ENCODE measurements around the gene RHOF.
"Not testable (repeated sequence)": the region's sequence is repeated elsewhere in the genome, so short reads cannot be mapped to it uniquely, and the experiment has no call there.

The RHOF gene

GRCh38 chr12:121773011-121773777 is 20.3 kb downstream of the RHOF start:
- DNase-seq, result no peak

- DNase-seq, result no peak
These were observed 22.5 kb downstream of the RHOF start for GRCh38 chr12:121770813-121771625.

DNA sequence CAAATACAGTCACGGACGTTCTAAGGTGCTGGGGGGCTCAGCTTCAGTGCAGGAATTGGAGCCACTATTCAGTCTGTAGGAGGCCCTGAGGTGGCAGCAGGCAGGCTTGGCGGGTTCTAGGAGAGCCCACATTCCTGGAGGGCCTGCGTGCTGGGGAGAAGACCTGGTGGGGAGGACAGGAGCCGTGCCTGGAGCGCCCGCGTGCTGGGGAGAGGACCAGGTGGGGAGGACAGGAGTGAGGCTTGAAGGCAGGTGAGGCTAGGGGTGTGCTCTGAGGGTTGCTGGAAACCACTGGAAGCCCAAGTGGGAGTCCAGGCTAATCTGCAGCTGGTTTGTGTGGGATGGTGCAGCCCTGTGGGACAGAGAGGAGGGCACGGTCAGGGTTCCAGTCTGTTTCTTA is 23.1 kb downstream of the RHOF start:
- DNase-seq, result no peak

- DNase-seq, result no peak
These were observed 23.6 kb downstream of the RHOF start for GRCh38 chr12:121769831-121770301.

- no peak for DNase-seq
These were observed 24.1 kb downstream of the RHOF start for GRCh38 chr12:121769297-121769830.

- DNase-seq, result peak; percentile 79
These were observed 25.9 kb downstream of the RHOF start for GRCh38 chr12:121767525-121768016.

GRCh38 chr12:121766290-121767039 is 27.0 kb downstream of the RHOF start:
- peak; percentile 54 for DNase-seq

DNA sequence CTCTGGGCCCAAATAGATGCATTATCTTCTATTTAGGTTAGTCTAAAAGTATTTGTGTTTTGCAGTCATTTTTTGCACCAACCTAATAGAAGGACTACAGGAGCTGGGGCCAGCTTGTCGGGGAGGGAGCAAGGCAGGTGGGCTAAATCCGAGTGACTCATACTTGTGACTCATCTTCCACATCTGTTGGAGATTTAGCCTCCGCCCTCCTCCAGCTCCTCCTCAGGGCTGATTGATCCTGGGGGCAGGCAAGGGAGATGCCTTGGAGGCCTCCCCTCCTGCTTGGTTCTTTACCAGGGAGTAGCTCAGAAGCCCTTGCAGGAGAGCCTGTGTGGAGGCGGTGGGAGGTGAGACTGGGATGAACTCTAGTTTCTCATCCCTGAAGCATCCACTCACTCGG is 27.9 kb downstream of the RHOF start:
- DNase-seq, result peak; percentile 72

- DNase-seq, result no peak
These were observed 28.7 kb downstream of the RHOF start for GRCh38 chr12:121764808-121765207.

DNA sequence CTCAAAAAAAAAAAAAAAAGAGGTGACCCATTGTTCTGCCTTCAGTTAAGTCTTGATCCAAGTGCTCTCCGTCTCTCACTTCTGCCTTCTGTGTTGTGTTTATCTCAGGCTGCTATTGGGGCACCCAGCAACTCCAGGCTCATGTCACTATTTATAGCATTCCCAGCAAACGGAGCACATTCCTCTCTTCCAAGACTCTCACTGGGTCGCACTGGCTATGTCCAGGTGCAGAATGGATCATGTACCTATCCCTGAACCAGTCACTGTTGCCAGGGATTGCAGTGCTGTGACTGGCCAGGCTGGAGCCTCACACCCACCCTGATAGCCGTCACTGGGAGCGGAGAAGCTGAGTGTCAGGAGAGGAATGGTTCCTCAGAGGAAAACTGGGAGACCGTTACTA is 31.2 kb downstream of the RHOF start:
- no peak for DNase-seq

- not testable (repeated sequence) for DNase-seq
These were observed 35.0 kb downstream of the RHOF start for GRCh38 chr12:121758536-121758935.

DNA sequence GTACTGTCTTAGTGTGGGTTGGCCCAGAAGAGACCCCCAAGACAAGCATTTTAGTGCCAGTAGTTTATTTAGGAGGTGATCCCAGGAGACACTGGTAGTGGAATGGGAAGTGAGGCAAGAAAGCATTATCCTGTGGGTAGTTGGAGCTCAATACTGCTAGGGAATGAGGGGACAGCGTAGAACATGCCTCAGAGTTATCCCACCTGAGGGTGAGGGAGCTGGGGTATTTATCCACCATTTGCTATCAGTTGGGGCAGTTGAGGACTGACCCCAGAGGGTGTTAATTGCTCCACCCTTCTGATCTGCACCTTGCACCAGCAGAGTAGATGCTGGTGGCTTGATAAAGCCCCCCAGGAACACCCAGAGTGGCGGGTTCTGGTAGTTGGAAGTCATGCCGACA is 37.9 kb downstream of the RHOF start:
- DNase-seq, result no peak

DNA sequence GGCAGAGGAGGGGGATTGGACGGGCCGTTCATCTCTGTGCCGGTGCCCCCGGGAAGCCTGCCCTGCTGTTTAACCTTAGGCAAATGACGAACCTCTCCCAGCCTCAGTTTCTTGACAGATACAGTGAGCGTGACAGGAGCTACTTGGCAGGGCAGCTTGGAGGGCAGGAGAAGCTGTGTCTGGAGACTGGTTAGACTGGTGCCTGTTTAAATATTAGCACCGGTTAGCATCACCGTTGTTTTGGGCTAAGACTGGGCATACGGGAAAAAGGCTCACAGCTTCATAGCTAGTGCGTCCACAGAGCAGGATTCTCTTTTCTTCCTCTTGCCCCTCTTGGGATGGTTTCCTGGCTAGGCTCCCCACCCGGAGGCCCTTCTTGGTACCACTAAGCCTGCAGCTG is 38.7 kb downstream of the RHOF start:
- DNase-seq, result no peak

DNA sequence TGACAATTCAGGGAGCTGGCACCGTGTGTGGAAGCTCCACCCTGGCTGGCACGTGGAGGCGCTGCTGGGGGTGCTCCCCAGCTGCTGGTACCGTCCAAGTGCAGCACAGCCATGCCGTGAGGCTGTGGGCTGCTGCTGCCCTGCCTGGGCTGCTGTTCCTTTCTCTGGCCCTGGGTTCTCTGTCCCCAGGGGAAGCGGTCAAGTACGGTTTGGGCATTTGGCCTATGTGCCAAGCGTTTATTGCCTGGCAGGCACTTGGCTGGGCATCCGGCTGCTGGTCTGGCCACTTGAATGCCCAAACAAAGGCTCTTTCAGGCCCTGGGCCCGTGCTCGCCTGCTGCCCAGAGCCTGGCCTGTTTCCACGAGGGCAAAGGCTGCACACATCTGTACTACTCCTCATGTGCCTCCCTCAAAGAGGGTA is 39.6 kb downstream of the RHOF start:
- DNase-seq, result no peak

DNA sequence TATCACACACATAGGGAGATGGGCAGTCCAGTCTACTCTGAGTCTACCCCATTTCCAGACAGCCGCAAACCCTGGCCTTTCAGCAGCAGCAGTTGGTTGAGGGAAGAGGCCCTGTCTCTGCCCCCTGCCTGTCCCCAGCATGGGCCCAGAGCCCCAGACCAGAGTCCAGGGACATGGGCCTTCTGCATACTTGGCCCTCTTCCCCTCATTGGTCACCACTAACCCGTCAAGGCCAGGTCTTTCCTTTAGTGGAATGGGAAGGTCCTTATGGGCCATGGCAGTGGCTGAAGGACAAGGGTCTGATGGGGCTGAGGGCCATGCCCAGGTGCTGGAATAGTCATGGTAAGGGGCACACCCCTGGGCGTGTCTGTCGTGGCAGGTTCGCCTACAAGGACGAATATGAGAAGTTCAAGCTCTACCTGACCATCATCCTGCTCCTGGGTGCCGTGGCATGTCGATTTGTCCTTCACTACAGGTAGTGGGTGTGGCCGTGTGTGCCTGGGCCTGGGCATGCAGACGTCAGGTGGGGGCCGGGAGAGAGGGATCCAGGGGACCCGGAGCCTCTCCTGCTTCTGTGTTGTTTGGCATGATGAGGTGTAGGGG is 41.6 kb downstream of the RHOF start:
- DNase-seq, result no peak

DNA sequence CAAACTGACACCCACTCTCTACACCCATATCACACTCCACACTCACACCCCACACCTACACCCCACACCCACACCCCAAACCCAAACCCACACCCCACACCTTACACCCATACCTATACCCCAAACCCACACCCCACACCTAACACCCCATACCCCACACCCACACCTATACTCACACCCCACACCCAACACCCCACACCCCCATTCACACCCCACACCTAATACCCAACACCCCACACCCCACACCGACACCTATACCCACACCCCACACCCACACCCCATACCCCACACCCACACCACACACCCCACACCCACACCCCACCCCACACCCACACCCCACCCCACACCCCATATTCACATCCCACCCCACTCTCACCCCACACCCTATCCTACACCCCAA is 42.5 kb downstream of the RHOF start:
- DNase-seq, result no peak

- no peak for DNase-seq
These were observed 43.0 kb downstream of the RHOF start for GRCh38 chr12:121750507-121750955.

- no peak for DNase-seq
These were observed 44.2 kb downstream of the RHOF start for GRCh38 chr12:121749267-121749666.

DNA sequence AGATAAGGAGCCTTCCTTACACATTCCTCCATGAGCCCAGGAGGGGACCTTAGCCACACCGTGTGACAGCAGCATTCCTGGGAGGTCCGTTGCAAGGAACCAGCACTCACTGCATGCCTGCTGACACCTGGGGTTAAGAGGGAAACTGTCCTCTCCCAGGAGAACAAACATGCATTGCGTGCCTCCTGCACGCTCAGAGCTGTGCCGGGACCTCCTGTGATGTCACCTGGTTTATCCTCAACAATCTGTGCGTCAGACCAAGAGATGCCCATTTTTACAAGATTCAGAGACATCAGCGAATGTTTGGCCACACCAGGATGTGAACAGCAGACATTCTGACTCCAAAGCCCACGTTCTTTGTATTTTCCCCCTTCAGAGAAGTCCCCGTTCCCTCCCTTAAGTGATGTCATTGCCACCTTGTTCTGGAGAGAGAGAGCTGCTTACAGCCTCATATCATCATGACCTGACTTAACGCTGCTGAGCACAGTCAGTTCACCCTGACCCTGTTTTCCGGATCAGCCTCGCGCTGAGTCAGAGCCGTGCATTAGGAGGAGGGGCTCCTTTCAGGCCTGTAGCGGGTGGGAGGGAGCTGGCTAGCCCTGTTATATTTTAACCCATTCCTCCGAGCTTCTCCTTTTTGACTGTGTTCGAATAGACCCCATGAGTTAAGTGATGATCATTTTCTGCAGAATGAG is 44.8 kb downstream of the RHOF start:
- DNase-seq, result no peak

DNA sequence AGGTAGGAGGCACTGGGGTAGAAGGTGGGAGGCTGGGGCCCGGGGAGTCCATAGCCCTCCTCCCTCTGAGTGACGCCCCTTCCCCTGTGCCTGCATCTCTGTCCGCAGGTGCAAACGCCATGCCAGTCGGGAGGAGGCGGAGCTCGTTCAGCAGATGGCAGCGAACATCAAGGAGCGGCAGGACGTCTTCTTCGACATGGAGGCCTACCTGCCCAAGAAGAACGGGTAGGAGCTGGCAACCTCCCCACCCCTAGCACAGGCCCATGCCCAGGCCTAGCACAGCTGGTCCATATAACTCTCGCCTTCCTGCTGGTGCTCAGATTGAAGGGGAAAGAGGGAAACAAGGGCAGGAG is 45.3 kb downstream of the RHOF start:
- DNase-seq, result no peak

DNA sequence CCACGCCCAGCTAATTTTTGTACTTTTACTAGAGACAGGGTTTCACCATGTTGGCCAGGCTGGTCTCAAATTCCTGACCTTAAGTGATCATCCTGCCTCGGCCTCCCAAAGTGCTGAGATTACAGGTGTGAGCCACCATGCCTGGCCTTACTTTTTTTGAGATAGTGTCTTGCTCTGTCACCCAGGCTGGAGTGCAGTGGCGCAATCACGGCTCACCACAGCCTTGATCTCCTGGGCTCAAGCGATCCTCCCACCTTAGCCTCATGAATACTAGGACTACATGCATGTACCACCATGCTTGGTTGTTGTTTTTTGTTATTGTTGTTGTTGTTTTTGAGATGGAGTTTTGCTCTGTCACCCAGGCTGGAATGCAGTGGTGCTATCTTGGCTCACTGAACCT is 47.9 kb downstream of the RHOF start:
- DNase-seq, result not testable (repeated sequence)

DNA sequence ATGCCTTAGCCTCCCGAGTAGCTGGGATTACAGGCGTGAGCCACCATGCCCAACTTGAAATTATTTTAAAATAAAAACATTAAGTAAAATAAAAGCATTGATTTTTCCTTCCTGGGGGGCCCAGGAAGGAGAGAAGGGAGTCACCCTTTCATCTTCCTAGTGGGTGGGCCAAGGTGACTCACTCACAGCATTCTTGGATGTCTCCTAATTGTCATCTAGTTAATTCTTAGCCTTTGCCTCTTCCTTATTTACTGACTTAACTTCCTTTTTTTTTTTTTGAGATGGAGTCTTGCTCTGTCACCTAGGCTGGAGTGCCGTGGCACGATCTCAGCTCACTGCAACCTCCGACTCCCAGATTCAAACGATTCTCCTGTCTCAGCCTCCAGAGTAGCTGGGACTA is 51.7 kb downstream of the RHOF start:
- no peak for DNase-seq
